Fibroblast of the aortic adventitia (primary cell): ENCODE results near the gene GP2. TPM values are rescaled to one million over a fixed set of nuclear protein-coding genes. Genes with fewer than 3 reads are reported as not detected.

Source experiments
- DNase-seq: peaks from one replicate; pipeline ENCODE4 v3.0.0-alpha.2; 2010; ENCODE audit warnings: low read depth
- H3K4me3 ChIP-seq: 2 replicates; pipeline ENCODE4 v1.5.1; 2011; ENCODE audit warnings: low read depth, mild to moderate bottlenecking, control low read depth, low read length, moderate library complexity
- CTCF ChIP-seq: IDR thresholded peaks from 2 replicates; pipeline ENCODE4 v1.5.1; 2011; ENCODE audit warnings: mild to moderate bottlenecking, low read length, control low read depth, inconsistent platforms; ENCODE audit not compliant: insufficient read depth
- total RNA-seq: library from RNA; depleted of rRNA; stranded (reverse); fragments of >200 nt; gene quantifications from 2 replicates; pipeline ENCODE4 v1.2.3, GENCODE V29; 2012; ENCODE audit warnings: low replicate concordance

Gene GP2
- total RNA-seq, 1 donor: not detected

- no peak for DNase-seq
- TF ChIP-seq CTCF: no peak
- H3K4me3 ChIP-seq: no peak overlapping the region
Measured at GRCh38 chr16:20355114-20355782, 27.9 kb upstream of the GP2 start.

- no peak overlapping the region for H3K4me3 ChIP-seq
- DNase-seq: no peak
- TF ChIP-seq CTCF: no peak
Measured at GRCh38 chr16:20353379-20353778, 26.1 kb upstream of the GP2 start.

GRCh38 chr16:20352615-20353014, 25.3 kb upstream of the GP2 start, which contains the start of gene UMOD:
TSS of gene UMOD (minus strand) at chr16:20352715. CDS start at chr16:20350737, 1,978 bp downstream.
- DNase-seq: no peak
- no peak for TF ChIP-seq CTCF
- no peak within 1 kb of the TSS for H3K4me3 ChIP-seq

- H3K4me3 ChIP-seq: no peak overlapping the region
- no peak for DNase-seq
- no peak for TF ChIP-seq CTCF
Measured at GRCh38 chr16:20349615-20350014, 22.3 kb upstream of the GP2 start.

- no peak for DNase-seq
Measured at GRCh38 chr16:20348365-20349185, 21.3 kb upstream of the GP2 start.

More at GRCh38 chr16:20348365-20349185, 21.3 kb upstream of the GP2 start:
- no peak for TF ChIP-seq CTCF
- H3K4me3 ChIP-seq: no peak overlapping the region
